GM10266 (cell line): Measurements from ENCODE around the gene LAMA3.

Source experiments
- DNase-seq: peaks from one replicate; pipeline ENCODE4 v3.0.0; 2012; ENCODE audit errors: extremely low spot score
- CTCF ChIP-seq: IDR thresholded peaks from 2 replicates; pipeline ENCODE4 v1.5.1; 2012; ENCODE audit warnings: mild to moderate bottlenecking, low read depth; ENCODE audit not compliant: control insufficient read depth, insufficient read depth; ENCODE audit errors: missing control alignments

Gene LAMA3

GRCh38 chr18:23693846-23694245 is 4.6 kb downstream of the LAMA3 start:
- no peak for DNase-seq
- TF ChIP-seq CTCF = no peak

GRCh38 chr18:23694637-23695430 is 5.6 kb downstream of the LAMA3 start:
- no peak for DNase-seq
- TF ChIP-seq CTCF = no peak

- TF ChIP-seq CTCF = no peak
- no peak for DNase-seq
Observed at GRCh38 chr18:23701017-23701416, 11.8 kb downstream of the LAMA3 start.

- no peak for DNase-seq
- no peak for TF ChIP-seq CTCF
Observed at GRCh38 chr18:23701544-23702064, 12.4 kb downstream of the LAMA3 start.

GRCh38 chr18:23702606-23703005 is 13.4 kb downstream of the LAMA3 start:
- TF ChIP-seq CTCF = no peak
- DNase-seq = no peak

- DNase-seq = peak; percentile 34
- TF ChIP-seq CTCF = peak; percentile 50
Observed at GRCh38 chr18:23703057-23703986, 14.1 kb downstream of the LAMA3 start.

GRCh38 chr18:23703987-23704384 is 14.7 kb downstream of the LAMA3 start:
- TF ChIP-seq CTCF = no peak

More at GRCh38 chr18:23703987-23704384, 14.7 kb downstream of the LAMA3 start:
- no peak for DNase-seq
